Psoas muscle (tissue), 8 donors: ENCODE measurements around the gene FKBP8. TPM values are rescaled to one million over a fixed set of nuclear protein-coding genes. Genes with fewer than 3 reads are reported as not detected.
A peak's percentile ranks its signal among the peaks of the same experiment; 100 is the strongest.
"Not testable (repeated sequence)": the region's sequence is repeated elsewhere in the genome, so short reads cannot be mapped to it uniquely, and the experiment has no call there.

Experiments used
- ATAC-seq, 4 donors: fragments of 200-7000 bp; cut with Tn5 transposase; one replicate each; pipeline ENCODE4 v1.9.1; 2020; ENCODE audit warnings: moderate library complexity in 3 of 4, mild to moderate bottlenecking in 2 of 4
- DNase-seq, 2 donors: peaks; one replicate each; pipeline ENCODE4 v3.0.0-alpha.2; 2020
- H3K27ac ChIP-seq: fragments of 200-600 bp; one replicate; pipeline ENCODE4 v1.8.0; 2022
- H3K27me3 ChIP-seq, 3 donors: fragments of 200-600 bp in 1 of 3; one replicate each; pipeline versions ENCODE4 v1.6.1 to v1.8.0; 2013 to 2022; ENCODE audit warnings: low read length in 2 of 3, mild to moderate bottlenecking in 2 of 3, moderate library complexity in 1 of 3; ENCODE audit not compliant: insufficient read depth in 3 of 3
- H3K36me3 ChIP-seq, 2 donors: fragments of 200-600 bp in 1 of 2; one replicate each; pipeline versions ENCODE4 v1.6.1 to v1.8.0; 2013 to 2022; ENCODE audit warnings: low read depth in 1 of 2, mild to moderate bottlenecking in 1 of 2, moderate library complexity in 1 of 2; ENCODE audit not compliant: insufficient read depth in 1 of 2
- H3K4me1 ChIP-seq: fragments of 200-600 bp; one replicate; pipeline ENCODE4 v1.8.0; 2022
- H3K4me3 ChIP-seq: fragments of 200-600 bp; one replicate; pipeline ENCODE4 v1.8.0; 2022; ENCODE audit warnings: mild to moderate bottlenecking
- H3K9me3 ChIP-seq: fragments of 200-600 bp; one replicate; pipeline ENCODE4 v1.8.0; 2022
- WGBS, 3 donors: extraction: QIAGEN DNeasy Blood & Tissue Kit; methylation state at CpG; one replicate each; pipeline versions ENCODE4 v1.1.6 to v1.1.7; 2013; 5-methylcytosine and 5-hydroxymethylcytosine counted together
- intact Hi-C, 2 donors: fragments of 100-400 bp; cut with DNase I; formaldehyde crosslinking; loops; one replicate each; pipeline versions ENCODE4 v1.11.0 to v1.14.2; 2022
- polyA plus RNA-seq, 3 donors: library from polyadenylated mRNA; stranded (reverse); fragments of 200-250 nt; gene quantifications; one replicate each; pipeline ENCODE4 v1.2.3, GENCODE V29; 2013
- total RNA-seq, 4 donors: library from RNA; stranded (reverse); fragmentation: NEBNext Ultra II Directional in 2 of 4; extraction: Animal tissue kit (Norgen Biotek cat#: 25700) in 2 of 4; gene quantifications; one replicate each; pipeline versions ENCODE4 v1.2.1 to v1.2.4, GENCODE V29; 2021 to 2023
- TF ChIP-seq, protein P1 (sequence below): fragments of 200-600 bp; IDR thresholded peaks from one replicate; pipeline ENCODE4 v1.8.0; 2022; ENCODE audit warnings: antibody characterized with exemption
- donor health status: healthy with polysubstance abuse.
- donor health status: DM: no; HTN: no; CAD: no; lungs with moderate emphysema.
- donor health status: Bipolar disorder and iron deficiency.
- donor health status: healthy.
- donor health status: DM: yes; HTN: yes; CAD: no.
- donor health status: DM: no; HTN: no; CAD: no.
- donor health status: DM: no; HTN: no; CAD: no.
- donor health status: DM: yes; HTN: yes; CAD: no.

Gene FKBP8
- total and polyA plus RNA-seq, 7 donors = 92.8 to 143 (median 130) TPM

DNA sequence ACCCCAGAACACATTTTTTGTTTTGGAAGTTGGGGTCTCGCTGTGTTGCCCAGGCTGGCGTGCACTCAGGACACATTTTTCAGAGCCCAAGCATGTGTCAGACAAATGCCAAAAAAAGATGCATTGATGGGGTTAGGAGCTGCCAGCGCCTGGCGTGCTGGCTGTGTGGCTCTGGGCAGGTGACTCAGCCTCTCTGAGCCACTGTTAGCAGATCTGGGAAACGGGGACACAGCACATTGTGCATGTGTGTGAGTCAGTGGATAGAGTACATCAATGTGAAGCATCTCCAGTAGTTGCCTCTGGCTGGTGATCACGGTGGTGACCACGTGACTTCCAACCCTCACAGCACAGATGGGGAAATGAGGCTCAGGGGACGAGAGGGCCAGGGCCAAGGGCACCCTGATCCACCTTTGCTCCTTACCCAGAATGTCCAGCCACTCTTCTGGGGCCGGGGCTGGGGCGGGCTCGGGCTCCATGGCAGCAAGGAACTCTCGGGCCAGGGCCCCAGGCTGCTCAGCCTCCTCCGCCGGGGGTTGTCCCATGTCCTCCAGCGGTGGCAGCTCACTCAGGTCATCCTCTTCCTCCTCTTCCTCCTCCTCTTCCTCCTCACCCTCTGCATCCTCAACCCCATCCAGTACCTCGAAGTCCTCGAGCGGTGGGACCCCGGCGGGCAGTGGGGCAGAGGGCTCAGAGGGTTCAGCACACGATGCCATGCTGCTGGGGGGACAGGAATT is 1.9 kb downstream of the FKBP8 start:
- WGBS, 3 donors = 80 to 83% (median 83%) methylated on average over 19 to 21 of the region's 21 CpGs
- Histone ChIP-seq H3K4me3 (no peak overlapping the region), H3K27ac (no peak overlapping the region), H3K36me3 (peaks cover 0 to 48% of the 10 kb centered on the region in 2 donors), H3K4me1 (peaks cover 5% of the 10 kb centered on the region), H3K9me3 (no peaks in the 10 kb centered on the region), H3K27me3 (no peaks in the 10 kb centered on the region)
- TF ChIP-seq, protein P1, sequence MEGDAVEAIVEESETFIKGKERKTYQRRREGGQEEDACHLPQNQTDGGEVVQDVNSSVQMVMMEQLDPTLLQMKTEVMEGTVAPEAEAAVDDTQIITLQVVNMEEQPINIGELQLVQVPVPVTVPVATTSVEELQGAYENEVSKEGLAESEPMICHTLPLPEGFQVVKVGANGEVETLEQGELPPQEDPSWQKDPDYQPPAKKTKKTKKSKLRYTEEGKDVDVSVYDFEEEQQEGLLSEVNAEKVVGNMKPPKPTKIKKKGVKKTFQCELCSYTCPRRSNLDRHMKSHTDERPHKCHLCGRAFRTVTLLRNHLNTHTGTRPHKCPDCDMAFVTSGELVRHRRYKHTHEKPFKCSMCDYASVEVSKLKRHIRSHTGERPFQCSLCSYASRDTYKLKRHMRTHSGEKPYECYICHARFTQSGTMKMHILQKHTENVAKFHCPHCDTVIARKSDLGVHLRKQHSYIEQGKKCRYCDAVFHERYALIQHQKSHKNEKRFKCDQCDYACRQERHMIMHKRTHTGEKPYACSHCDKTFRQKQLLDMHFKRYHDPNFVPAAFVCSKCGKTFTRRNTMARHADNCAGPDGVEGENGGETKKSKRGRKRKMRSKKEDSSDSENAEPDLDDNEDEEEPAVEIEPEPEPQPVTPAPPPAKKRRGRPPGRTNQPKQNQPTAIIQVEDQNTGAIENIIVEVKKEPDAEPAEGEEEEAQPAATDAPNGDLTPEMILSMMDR = no peak
- DNase-seq = peak in 1 of 2 donors; percentile 33
- peak in 2 of 4 donors; percentile 17 to 23 for ATAC-seq
- intact Hi-C loops = no loop called here

DNA sequence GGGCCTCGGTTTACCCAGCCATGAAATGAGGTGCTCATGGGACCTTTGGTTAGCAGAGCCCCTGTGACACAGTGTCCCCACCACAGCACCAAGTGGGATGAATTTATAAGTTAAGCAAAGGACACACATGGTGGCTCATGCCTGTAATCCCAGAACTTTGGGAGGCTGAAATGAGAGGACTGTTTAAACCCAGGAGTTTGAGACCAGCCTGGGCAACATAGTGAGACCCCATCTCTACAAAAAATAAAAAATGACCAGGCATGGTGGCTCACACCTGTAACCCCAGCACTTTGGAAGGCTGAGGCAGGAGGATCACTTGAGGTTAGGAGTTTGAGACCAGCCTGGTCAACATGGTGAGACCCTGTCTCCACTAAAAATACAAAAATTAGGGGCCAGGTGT is 3.2 kb downstream of the FKBP8 start:
- H3K27me3 ChIP-seq, H3K27ac ChIP-seq, H3K4me1 ChIP-seq, ATAC-seq, DNase-seq, H3K9me3 ChIP-seq, H3K4me3 ChIP-seq, intact Hi-C loops: not testable (repeated sequence)
- peaks cover 0 to 59% of the 10 kb centered on the region in 2 donors for H3K36me3 ChIP-seq
- 90 to 97% (median 96%) methylated on average over 1 of the region's 1 CpG for WGBS, 3 donors

DNA sequence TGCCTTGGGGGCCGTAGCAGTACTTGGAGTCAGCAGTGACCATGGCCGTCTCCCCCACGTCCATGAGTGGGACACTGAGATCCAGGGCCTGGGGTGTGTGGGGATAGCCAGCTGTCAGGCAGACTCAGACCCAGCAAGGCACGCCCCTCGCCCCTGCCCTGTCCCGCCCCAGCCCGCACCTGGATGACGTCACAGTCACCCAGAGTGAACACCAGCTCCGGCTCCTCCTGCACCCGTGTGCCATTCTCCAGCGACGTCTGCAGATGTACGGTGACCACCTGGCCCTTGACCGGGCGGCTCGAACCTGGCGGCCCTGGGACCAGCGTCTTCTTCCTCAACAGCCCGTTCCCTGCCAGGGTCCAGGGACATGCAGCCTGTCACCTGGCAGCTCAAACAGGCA is 4.0 kb downstream of the FKBP8 start:
- DNase-seq (no peak), ATAC-seq (no peak)
- TF ChIP-seq, protein P1 = no peak
- Histone ChIP-seq H3K9me3 (no peaks in the 10 kb centered on the region), H3K27me3 (no peaks in the 10 kb centered on the region), H3K4me3 (no peak overlapping the region), H3K27ac (no peak overlapping the region), H3K4me1 (peaks cover 5% of the 10 kb centered on the region), H3K36me3 (peaks cover 0 to 66% of the 10 kb centered on the region in 2 donors)
- 93 to 95% (median 94%) methylated on average over 17 to 19 of the region's 19 CpGs for WGBS, 3 donors
- intact Hi-C loops = no loop called here

DNA sequence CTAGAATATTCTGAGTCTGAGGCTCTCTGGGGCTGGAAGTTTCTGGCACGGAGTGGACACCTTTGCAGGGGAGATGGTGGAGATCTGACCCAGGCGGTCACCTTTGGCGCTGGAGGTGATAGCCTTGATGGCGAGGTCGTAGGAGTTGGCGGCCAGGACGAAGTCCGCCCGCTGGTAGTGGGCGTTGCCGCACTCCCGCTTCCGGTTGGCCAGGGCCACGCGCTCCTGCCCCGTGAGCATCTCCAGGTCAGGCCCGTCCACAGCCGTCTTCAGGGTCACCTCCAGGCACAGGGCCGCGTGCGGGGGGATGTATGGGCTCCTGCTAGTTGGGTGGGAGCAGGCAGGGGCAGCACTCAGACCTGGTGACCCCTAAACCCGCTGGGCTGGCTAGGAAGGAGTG is 5.3 kb downstream of the FKBP8 start:
- ATAC-seq (no peak), DNase-seq (no peak)
- 92 to 96% (median 93%) methylated on average over 22 of the region's 22 CpGs for WGBS, 3 donors
- H3K4me3 ChIP-seq = no peak overlapping the region
- H3K9me3 ChIP-seq = no peaks in the 10 kb centered on the region
- TF ChIP-seq, protein P1 = no peak
- peaks cover 0 to 73% of the 10 kb centered on the region in 2 donors for H3K36me3 ChIP-seq
- no peaks in the 10 kb centered on the region for H3K27me3 ChIP-seq
- no peak overlapping the region for H3K27ac ChIP-seq
- intact Hi-C loops = no loop called here
- peaks cover 5% of the 10 kb centered on the region for H3K4me1 ChIP-seq

DNA sequence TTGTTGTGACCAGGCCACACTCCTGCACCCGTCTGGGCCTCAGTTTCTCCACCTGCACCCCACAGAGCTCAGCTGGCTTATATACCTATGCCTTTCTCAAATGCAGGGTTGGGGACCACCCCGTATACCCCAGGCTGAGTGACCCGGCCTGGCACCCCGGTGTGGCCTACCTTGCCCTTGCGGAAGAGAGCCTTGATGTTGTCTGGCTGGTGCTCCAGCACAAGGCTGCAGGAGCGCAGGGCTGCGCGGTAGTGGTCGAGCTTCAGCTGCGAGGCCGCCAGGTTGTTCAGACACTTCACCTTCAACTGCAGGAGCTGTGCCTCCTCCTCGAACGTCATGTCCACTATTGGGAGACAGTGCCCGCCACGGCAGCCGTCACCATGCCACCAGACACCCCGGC is 5.9 kb downstream of the FKBP8 start:
- WGBS, 3 donors = 92 to 97% (median 93%) methylated on average over 17 of the region's 17 CpGs
- H3K36me3 ChIP-seq = peaks cover 0 to 80% of the 10 kb centered on the region in 2 donors
- no peaks in the 10 kb centered on the region for H3K9me3 ChIP-seq
- H3K27me3 ChIP-seq = no peaks in the 10 kb centered on the region
- TF ChIP-seq, protein P1 = no peak
- ATAC-seq (no peak), DNase-seq (no peak)
- no peak overlapping the region for H3K27ac ChIP-seq
- no peak overlapping the region for H3K4me3 ChIP-seq
- intact Hi-C loops = no loop called here
- H3K4me1 ChIP-seq = peaks cover 5% of the 10 kb centered on the region
